CD4-positive, alpha-beta T cell (primary cell): ENCODE results near the gene CEPT1. TPM values are rescaled to one million over a fixed set of nuclear protein-coding genes. Genes with fewer than 3 reads are reported as not detected.

Experiments used
- ATAC-seq: fragments of 200-7000 bp; cut with Tn5 transposase; one replicate; pipeline ENCODE4 v1.10.0; 2022; ENCODE audit warnings: mild to moderate bottlenecking; ENCODE audit not compliant: poor library complexity
- CTCF ChIA-PET: fragments of 350-600 bp; sonication (Branson Sonifier 250); formaldehyde crosslinking; loops from one replicate; lab custom pipeline; 2021; ENCODE audit warnings: antibody characterized with exemption, inconsistent platforms; lab: Charles Lee
- POLR2A ChIA-PET: fragments of 350-600 bp; sonication (Branson Sonifier 250); formaldehyde crosslinking; loops from one replicate; lab custom pipeline; 2021; ENCODE audit warnings: antibody characterized with exemption, inconsistent platforms; lab: Charles Lee
- DNase-seq, 14 experiments: peaks; one replicate each; pipeline ENCODE4 v3.0.0-alpha.2; 2013 to 2020; ENCODE audit warnings: mixed read lengths in 2 of 14
- H3K27ac ChIP-seq, 2 donors: one replicate each; pipeline versions ENCODE4 v1.5.1 to v1.7.0; 2013; ENCODE audit warnings: low read length in 2 of 2, low read depth in 1 of 2, mild to moderate bottlenecking in 1 of 2
- H3K27me3 ChIP-seq, 2 experiments: 1 replicate in 1 of 2; 2 replicates in 1 of 2; pipeline versions ENCODE4 v1.6.1 to v1.7.0; 2013; ENCODE audit warnings: low read length in 2 of 2, control low read depth in 1 of 2, mild to moderate bottlenecking in 1 of 2, moderate library complexity in 1 of 2; ENCODE audit not compliant: insufficient read depth in 2 of 2, control insufficient read depth in 1 of 2
- H3K36me3 ChIP-seq: one replicate; pipeline ENCODE4 v1.6.1; 2013; ENCODE audit warnings: low read length, control low read depth; ENCODE audit not compliant: insufficient read depth
- H3K4me1 ChIP-seq: one replicate; pipeline ENCODE4 v1.6.1; 2013; ENCODE audit warnings: low read length, control low read depth; ENCODE audit not compliant: insufficient read depth
- H3K4me3 ChIP-seq: one replicate; pipeline ENCODE4 v1.5.1; 2013; ENCODE audit warnings: mild to moderate bottlenecking, low read length, moderate library complexity
- H3K9me3 ChIP-seq, 2 experiments: 1 replicate in 1 of 2; 2 replicates in 1 of 2; pipeline versions ENCODE4 v1.6.1 to v1.7.0; 2013; ENCODE audit warnings: low read length in 2 of 2, mild to moderate bottlenecking in 2 of 2, control low read depth in 1 of 2, moderate library complexity in 1 of 2; ENCODE audit not compliant: control insufficient read depth in 1 of 2, insufficient read depth in 1 of 2
- H3K27ac Mint-ChIP-seq: one replicate; pipeline ENCODE4 v1.8.0; 2020; ENCODE audit warnings: mixed read lengths
- H3K27me3 Mint-ChIP-seq: one replicate; pipeline ENCODE4 v1.8.0; 2021; ENCODE audit warnings: mixed read lengths
- H3K36me3 Mint-ChIP-seq: one replicate; pipeline ENCODE4 v1.8.0; 2021; ENCODE audit warnings: low read depth, mixed read lengths
- H3K4me1 Mint-ChIP-seq: one replicate; pipeline ENCODE4 v1.8.0; 2021; ENCODE audit warnings: low read depth, mixed read lengths
- H3K4me3 Mint-ChIP-seq: one replicate; pipeline ENCODE4 v1.8.0; 2020; ENCODE audit warnings: mild to moderate bottlenecking, mixed read lengths
- H3K9me3 Mint-ChIP-seq: one replicate; pipeline ENCODE4 v1.8.0; 2020; ENCODE audit warnings: mixed read lengths
- intact Hi-C, 2 experiments: fragments of 100-400 bp; cut with DNase I in 1 of 2; cut with micrococcal nuclease in 1 of 2; formaldehyde crosslinking; loops; one replicate each; pipeline versions ENCODE4 v1.15.1 to v1.9.0; 2023 to 2025; cut with DNase I, micrococcal nuclease
- total RNA-seq, 174 experiments: library from RNA in 2 of 174; stranded (reverse) in 2 of 174; gene quantifications; one replicate each; pipeline ENCODE4 v1.2.3 and lab custom pipeline; 2021 to 2026
- TF ChIP-seq, protein P1 (sequence below): fragments of 200-600 bp; IDR thresholded peaks from one replicate; pipeline ENCODE4 v1.8.0; 2022; ENCODE audit warnings: antibody characterized with exemption, mild to moderate bottlenecking

The CEPT1 gene
- total RNA-seq, 2 experiments from 2014 or later = 25.0 to 27.2 TPM

DNA sequence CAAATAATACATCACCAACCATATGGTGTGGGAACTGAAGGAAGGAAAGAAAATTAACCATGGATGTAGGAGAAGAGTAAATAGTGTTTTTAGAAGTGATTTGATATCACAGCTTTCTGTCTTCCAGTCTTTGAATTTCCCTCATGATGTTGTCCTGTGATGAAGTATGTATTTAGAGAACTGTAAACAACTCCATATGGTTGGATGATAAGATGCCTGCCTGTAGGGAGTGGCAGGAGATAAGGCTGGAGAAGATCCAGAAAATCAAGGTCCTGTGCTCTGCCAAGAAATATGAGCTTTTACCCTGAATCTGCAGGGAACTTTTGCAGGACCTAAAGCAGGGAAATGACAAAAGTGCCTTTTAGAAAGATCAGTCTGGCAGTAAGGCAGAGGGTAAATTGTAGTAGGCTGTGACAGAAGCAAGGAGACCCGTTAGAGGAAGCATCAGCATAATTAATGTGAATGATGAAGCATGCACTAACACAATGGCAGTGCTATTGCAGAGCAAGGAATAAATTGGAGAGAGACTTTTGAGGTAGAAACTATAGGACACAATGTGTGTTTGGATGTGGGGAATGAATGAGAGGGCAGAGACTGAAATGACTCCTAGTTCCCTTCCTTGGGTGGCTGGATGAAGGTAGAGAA, 21.9 kb downstream of the CEPT1 start:
- no peaks in the 10 kb centered on the region for H3K9me3 Mint-ChIP-seq
- no peak overlapping the region for H3K4me3 ChIP-seq
- ChIA-PET CTCF (interaction anchor here (0.7 kb wide), 1 partner anchor 37 kb away, joined by 3 read pairs; no protein-coding TSS in a partner anchor), POLR2A (interaction anchor here (1.0 to 1.1 kb wide), 2 partner anchors 11 to 20 kb away, joined by 3 to 4 read pairs; no protein-coding TSS in a partner anchor)
- no peak overlapping the region for H3K27ac ChIP-seq
- no peaks in the 10 kb centered on the region for H3K27me3 ChIP-seq
- no peak overlapping the region for H3K27ac Mint-ChIP-seq
- H3K4me3 Mint-ChIP-seq = no peak overlapping the region
- H3K36me3 ChIP-seq = peaks cover 52% of the 10 kb centered on the region
- peaks cover 70% of the 10 kb centered on the region for H3K36me3 Mint-ChIP-seq
- TF ChIP-seq, protein P1, sequence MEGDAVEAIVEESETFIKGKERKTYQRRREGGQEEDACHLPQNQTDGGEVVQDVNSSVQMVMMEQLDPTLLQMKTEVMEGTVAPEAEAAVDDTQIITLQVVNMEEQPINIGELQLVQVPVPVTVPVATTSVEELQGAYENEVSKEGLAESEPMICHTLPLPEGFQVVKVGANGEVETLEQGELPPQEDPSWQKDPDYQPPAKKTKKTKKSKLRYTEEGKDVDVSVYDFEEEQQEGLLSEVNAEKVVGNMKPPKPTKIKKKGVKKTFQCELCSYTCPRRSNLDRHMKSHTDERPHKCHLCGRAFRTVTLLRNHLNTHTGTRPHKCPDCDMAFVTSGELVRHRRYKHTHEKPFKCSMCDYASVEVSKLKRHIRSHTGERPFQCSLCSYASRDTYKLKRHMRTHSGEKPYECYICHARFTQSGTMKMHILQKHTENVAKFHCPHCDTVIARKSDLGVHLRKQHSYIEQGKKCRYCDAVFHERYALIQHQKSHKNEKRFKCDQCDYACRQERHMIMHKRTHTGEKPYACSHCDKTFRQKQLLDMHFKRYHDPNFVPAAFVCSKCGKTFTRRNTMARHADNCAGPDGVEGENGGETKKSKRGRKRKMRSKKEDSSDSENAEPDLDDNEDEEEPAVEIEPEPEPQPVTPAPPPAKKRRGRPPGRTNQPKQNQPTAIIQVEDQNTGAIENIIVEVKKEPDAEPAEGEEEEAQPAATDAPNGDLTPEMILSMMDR = no peak
- ATAC-seq = no peak
- DNase-seq = no peak
- H3K27me3 Mint-ChIP-seq = no peaks in the 10 kb centered on the region
- H3K9me3 ChIP-seq = no peaks in the 10 kb centered on the region
- peaks cover 40% of the 10 kb centered on the region for H3K4me1 Mint-ChIP-seq
- no peaks in the 10 kb centered on the region for H3K4me1 ChIP-seq
- intact Hi-C loops = no loop called here

DNA sequence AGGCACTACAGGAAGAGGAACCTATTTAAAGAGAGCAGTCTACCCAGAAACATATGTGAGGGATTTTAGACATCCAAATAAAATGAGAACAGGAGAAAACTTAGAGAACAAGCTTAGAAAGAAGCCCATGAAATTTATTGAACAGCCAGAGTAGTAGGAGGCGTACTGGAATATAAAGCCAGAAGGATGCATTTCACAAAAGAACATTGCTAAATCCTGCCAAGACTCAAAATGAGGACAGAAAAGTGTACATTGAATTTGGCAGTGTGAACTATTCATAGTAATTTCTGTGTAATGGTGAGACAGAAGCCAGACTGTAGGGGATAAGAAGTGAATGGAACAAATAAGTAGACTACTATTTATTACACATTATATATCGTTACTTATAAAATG, 22.5 kb downstream of the CEPT1 start:
- POLR2A ChIA-PET = interaction anchor here (1.0 kb wide), 1 partner anchor 11 kb away, joined by 3 read pairs; no protein-coding TSS in a partner anchor

DNA sequence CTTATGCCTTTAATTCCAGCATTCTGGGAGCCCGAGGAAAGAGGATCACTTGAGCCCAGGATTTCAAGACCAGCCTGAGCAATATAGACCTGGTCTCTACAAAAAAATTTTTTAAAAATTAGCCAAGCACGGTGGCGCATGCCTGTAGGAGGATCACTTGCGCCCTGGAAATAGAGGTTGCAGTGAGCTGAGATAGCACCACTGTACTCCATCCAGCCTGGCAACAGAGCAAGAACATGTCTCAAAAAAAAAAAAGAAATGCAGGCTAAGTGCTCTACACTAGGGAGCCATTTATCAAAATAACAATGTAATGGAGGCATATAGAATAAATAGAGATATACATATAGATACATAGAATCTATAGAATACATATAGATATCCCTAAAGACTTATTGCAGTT, 23.3 kb downstream of the CEPT1 start:
- DNase-seq (no peak), ATAC-seq (no peak)
- Histone ChIP-seq H3K27me3 (no peaks in the 10 kb centered on the region), H3K9me3 (no peaks in the 10 kb centered on the region), H3K4me1 (no peaks in the 10 kb centered on the region), H3K4me3 (no peak overlapping the region), H3K36me3 (peaks cover 51% of the 10 kb centered on the region), H3K27ac (no peak overlapping the region)
- TF ChIP-seq, protein P1 = no peak
- Mint-ChIP-seq H3K27me3 (no peaks in the 10 kb centered on the region), H3K27ac (no peak overlapping the region), H3K4me3 (no peak overlapping the region), H3K4me1 (peaks cover 39% of the 10 kb centered on the region), H3K36me3 (peaks cover 75% of the 10 kb centered on the region), H3K9me3 (no peaks in the 10 kb centered on the region)
- intact Hi-C loops = no loop called here
- CTCF ChIA-PET = no interaction called here
- POLR2A ChIA-PET = no interaction called here

More for the DNA sequence above, 22.5 kb downstream of the CEPT1 start:
- TF ChIP-seq, protein P1 = no peak
- H3K4me1 Mint-ChIP-seq = peaks cover 40% of the 10 kb centered on the region
- Histone ChIP-seq H3K9me3 (no peaks in the 10 kb centered on the region), H3K36me3 (peaks cover 49% of the 10 kb centered on the region), H3K4me3 (no peak overlapping the region), H3K27me3 (no peaks in the 10 kb centered on the region), H3K27ac (no peak overlapping the region), H3K4me1 (no peaks in the 10 kb centered on the region)
- no peak for DNase-seq
- ATAC-seq = no peak
- CTCF ChIA-PET = no interaction called here
- intact Hi-C loops = no loop called here
- H3K36me3 Mint-ChIP-seq = peaks cover 68% of the 10 kb centered on the region
- H3K4me3 Mint-ChIP-seq = no peak overlapping the region
- H3K27me3 Mint-ChIP-seq = no peaks in the 10 kb centered on the region
- H3K27ac Mint-ChIP-seq = no peak overlapping the region
- no peaks in the 10 kb centered on the region for H3K9me3 Mint-ChIP-seq
